HUES48 (cell line): ENCODE data around the gene RIBC1.
"Not testable (repeated sequence)": the region's sequence is repeated elsewhere in the genome, so short reads cannot be mapped to it uniquely, and the experiment has no call there.

ENCODE experiments used
- H3K27ac ChIP-seq: one replicate; pipeline ENCODE4 v1.7.0; 2013; ENCODE audit warnings: low read depth, low read length, inconsistent platforms
- H3K27me3 ChIP-seq: 2 replicates; pipeline ENCODE4 v1.6.1; 2013; ENCODE audit warnings: mild to moderate bottlenecking, low read length; ENCODE audit not compliant: control insufficient read depth, insufficient read depth
- H3K36me3 ChIP-seq: 2 replicates; pipeline ENCODE4 v1.6.1; 2013; ENCODE audit warnings: low read length; ENCODE audit not compliant: control insufficient read depth, insufficient read depth
- H3K4me1 ChIP-seq: 2 replicates; pipeline ENCODE4 v1.6.1; 2013; ENCODE audit warnings: mild to moderate bottlenecking, low read length; ENCODE audit not compliant: control insufficient read depth, insufficient read depth
- H3K4me3 ChIP-seq: 2 replicates; pipeline ENCODE4 v1.5.1; 2013; ENCODE audit warnings: mild to moderate bottlenecking, low read depth, low read length
- H3K9ac ChIP-seq: 2 replicates; pipeline ENCODE4 v1.6.1; 2013; ENCODE audit warnings: mild to moderate bottlenecking, low read depth, low read length, moderate library complexity
- H3K9me3 ChIP-seq: 2 replicates; pipeline ENCODE4 v1.6.1; 2013; ENCODE audit warnings: low read length; ENCODE audit not compliant: control insufficient read depth, insufficient read depth

The RIBC1 gene

GRCh38 chrX:53449632-53450031, 27.0 kb downstream of the RIBC1 start:
- Histone ChIP-seq H3K4me3 (no peak overlapping the region), H3K4me1 (no peaks in the 10 kb centered on the region), H3K36me3 (no peaks in the 10 kb centered on the region), H3K27ac (no peak overlapping the region), H3K9me3 (peaks cover 22% of the 10 kb centered on the region), H3K27me3 (no peaks in the 10 kb centered on the region), H3K9ac (no peak overlapping the region)

- H3K4me3 ChIP-seq: no peak overlapping the region
- no peaks in the 10 kb centered on the region for H3K27me3 ChIP-seq
These were observed 30.1 kb downstream of the RIBC1 start for GRCh38 chrX:53452812-53453211.

GRCh38 chrX:53456254-53456653, 33.6 kb downstream of the RIBC1 start:
- Histone ChIP-seq H3K4me3 (no peak overlapping the region), H3K27me3 (no peaks in the 10 kb centered on the region), H3K4me1 (no peaks in the 10 kb centered on the region), H3K27ac (no peak overlapping the region), H3K36me3 (no peaks in the 10 kb centered on the region), H3K9ac (no peak overlapping the region), H3K9me3 (peaks cover 18% of the 10 kb centered on the region)

More at GRCh38 chrX:53452812-53453211, 30.1 kb downstream of the RIBC1 start:
- Histone ChIP-seq H3K4me1 (no peaks in the 10 kb centered on the region), H3K9ac (no peak overlapping the region), H3K36me3 (no peaks in the 10 kb centered on the region), H3K9me3 (peaks cover 27% of the 10 kb centered on the region), H3K27ac (no peak overlapping the region)

GRCh38 chrX:53458082-53458481, 35.4 kb downstream of the RIBC1 start:
- Histone ChIP-seq H3K9ac (no peak overlapping the region), H3K36me3 (no peaks in the 10 kb centered on the region), H3K27me3 (no peaks in the 10 kb centered on the region), H3K4me1 (no peaks in the 10 kb centered on the region), H3K27ac (no peak overlapping the region), H3K4me3 (no peak overlapping the region), H3K9me3 (peaks cover 15% of the 10 kb centered on the region)

- H3K27ac ChIP-seq, H3K4me1 ChIP-seq, H3K36me3 ChIP-seq, H3K9ac ChIP-seq, H3K4me3 ChIP-seq, H3K27me3 ChIP-seq: not testable (repeated sequence)
- H3K9me3 ChIP-seq: peaks cover 25% of the 10 kb centered on the region
These were observed 46.0 kb downstream of the RIBC1 start for GRCh38 chrX:53468659-53469058.

GRCh38 chrX:53471346-53471745, 48.7 kb downstream of the RIBC1 start:
- Histone ChIP-seq H3K27me3 (0 out of 2 replicates have a peak, but pooled peaks cover 4% of the 10 kb centered on the region), H3K9me3 (peaks cover 33% of the 10 kb centered on the region), H3K27ac (no peak overlapping the region), H3K4me1 (no peaks in the 10 kb centered on the region), H3K9ac (no peak overlapping the region), H3K4me3 (no peak overlapping the region), H3K36me3 (no peaks in the 10 kb centered on the region)

GRCh38 chrX:53474707-53475106, 52.0 kb downstream of the RIBC1 start:
- H3K4me1 ChIP-seq: no peaks in the 10 kb centered on the region
- H3K27me3 ChIP-seq: 0 out of 2 replicates have a peak, but pooled peaks cover 4% of the 10 kb centered on the region
- peaks cover 37% of the 10 kb centered on the region for H3K9me3 ChIP-seq
- no peaks in the 10 kb centered on the region for H3K36me3 ChIP-seq
- H3K27ac ChIP-seq: no peak overlapping the region
- no peak overlapping the region for H3K4me3 ChIP-seq
- H3K9ac ChIP-seq: no peak overlapping the region

- H3K27me3 ChIP-seq: 0 out of 2 replicates have a peak, but pooled peaks cover 4% of the 10 kb centered on the region
- H3K4me1 ChIP-seq: no peaks in the 10 kb centered on the region
- no peak overlapping the region for H3K9ac ChIP-seq
- H3K27ac ChIP-seq: no peak overlapping the region
- peaks cover 34% of the 10 kb centered on the region for H3K9me3 ChIP-seq
- H3K36me3 ChIP-seq: no peaks in the 10 kb centered on the region
- no peak overlapping the region for H3K4me3 ChIP-seq
These were observed 53.7 kb downstream of the RIBC1 start for GRCh38 chrX:53476371-53476770.

- Histone ChIP-seq H3K4me3 (no peak overlapping the region), H3K9ac (no peak overlapping the region), H3K27me3 (no peaks in the 10 kb centered on the region), H3K9me3 (peaks cover 31% of the 10 kb centered on the region), H3K27ac (no peak overlapping the region), H3K36me3 (no peaks in the 10 kb centered on the region), H3K4me1 (no peaks in the 10 kb centered on the region)
These were observed 56.6 kb downstream of the RIBC1 start for GRCh38 chrX:53479301-53479700.
